Caco-2 (cell line): ENCODE data around the gene ANO3. TPM values are rescaled to one million over a fixed set of nuclear protein-coding genes. Genes with fewer than 3 reads are reported as not detected.
"Not testable (repeated sequence)": the region's sequence is repeated elsewhere in the genome, so short reads cannot be mapped to it uniquely, and the experiment has no call there.

Source experiments
- BruUV-seq: library from RNA; stranded (reverse); fragments of 400-500 nt; replicated peaks from 2 replicates; lab custom pipeline; 2021; lab: Mats Ljungman, UMichigan
- CTCF ChIA-PET: fragments of 300-600 bp; sonication (Branson Sonifier 250); formaldehyde crosslinking; loops from one replicate; lab custom pipeline; 2022; ENCODE audit warnings: antibody characterized with exemption; lab: Charles Lee
- POLR2A ChIA-PET: fragments of 300-600 bp; sonication (Branson Sonifier 250); formaldehyde crosslinking; loops from one replicate; lab custom pipeline; 2022; ENCODE audit warnings: antibody characterized with exemption; lab: Charles Lee
- DNase-seq, 2 experiments: peaks; one replicate each; pipeline versions ENCODE4 v3.0.0 to v3.0.0-alpha.2; 2020 to 2022
- H3K27me3 ChIP-seq: replicated peaks from 2 replicates; pipeline ENCODE4 v1.6.0; 2011; ENCODE audit warnings: low read length; ENCODE audit not compliant: control insufficient read depth, insufficient read depth
- H3K36me3 ChIP-seq: 2 replicates; pipeline ENCODE4 v1.5.1; 2011; ENCODE audit warnings: low read length; ENCODE audit not compliant: control insufficient read depth, insufficient read depth
- H3K4me1 ChIP-seq: fragments of 250-450 bp; sonication (Bioruptor Pico); 2 replicates; pipeline ENCODE4 v1.5.1; 2020; ENCODE audit warnings: mild to moderate bottlenecking
- H3K4me3 ChIP-seq: 2 replicates; pipeline ENCODE4 v1.5.1; 2011; ENCODE audit warnings: low read depth, mild to moderate bottlenecking, control low read depth, low read length
- H3K9me3 ChIP-seq: fragments of 250-450 bp; sonication (Bioruptor Pico); 2 replicates; pipeline ENCODE4 v1.5.1; 2020; ENCODE audit warnings: mild to moderate bottlenecking, moderate library complexity
- H3K27ac Mint-ChIP-seq: one replicate; pipeline ENCODE4 v1.8.0; 2022; ENCODE audit warnings: mixed read lengths; ENCODE audit not compliant: unreplicated experiment
- H3K27me3 Mint-ChIP-seq: one replicate; pipeline ENCODE4 v1.8.0; 2022; ENCODE audit warnings: mixed read lengths; ENCODE audit not compliant: insufficient read depth, unreplicated experiment
- H3K36me3 Mint-ChIP-seq: one replicate; pipeline ENCODE4 v1.8.0; 2022; ENCODE audit warnings: mild to moderate bottlenecking, mixed read lengths; ENCODE audit not compliant: insufficient read depth, unreplicated experiment
- H3K4me1 Mint-ChIP-seq: one replicate; pipeline ENCODE4 v1.8.0; 2022; ENCODE audit warnings: low read depth, mixed read lengths; ENCODE audit not compliant: unreplicated experiment
- H3K4me3 Mint-ChIP-seq: one replicate; pipeline ENCODE4 v1.8.0; 2022; ENCODE audit warnings: mild to moderate bottlenecking, moderate library complexity, mixed read lengths; ENCODE audit not compliant: unreplicated experiment
- H3K9me3 Mint-ChIP-seq: one replicate; pipeline ENCODE4 v1.8.0; 2022; ENCODE audit warnings: mixed read lengths; ENCODE audit not compliant: unreplicated experiment
- intact Hi-C: fragments of 100-400 bp; cut with micrococcal nuclease; formaldehyde crosslinking; loops from one replicate; pipeline ENCODE4 v1.10.0; 2022; ENCODE audit not compliant: unreplicated experiment
- total RNA-seq: library from RNA; stranded (reverse); gene quantifications from 2 replicates; pipeline ENCODE4 v1.2.3, GENCODE V29; 2022
- TF ChIP-seq, protein P1 (sequence below), 2 experiments: fragments of 200-600 bp in 1 of 2; IDR thresholded peaks; 1 replicate in 1 of 2; 2 replicates in 1 of 2; pipeline versions ENCODE4 v1.5.1 to v1.8.0; 2011 to 2022; ENCODE audit warnings: antibody characterized with exemption in 1 of 2, control low read depth in 1 of 2, inconsistent platforms in 1 of 2, low read depth in 1 of 2, low read length in 1 of 2, mild to moderate bottlenecking in 1 of 2, moderate library complexity in 1 of 2; ENCODE audit not compliant: insufficient read depth in 1 of 2, severe bottlenecking in 1 of 2, unreplicated experiment in 1 of 2

The ANO3 gene
- total RNA-seq, 1 experiment from 2014 or later, result not detected

- POLR2A ChIA-PET, result no interaction called here
- no peak for DNase-seq
- H3K36me3 ChIP-seq, result no peaks in the 10 kb centered on the region
- no TSS peak for BruUV-seq
- Mint-ChIP-seq H3K4me1 (no peaks in the 10 kb centered on the region), H3K27me3 (no peaks in the 10 kb centered on the region), H3K9me3 (no peaks in the 10 kb centered on the region), H3K27ac (no peak overlapping the region), H3K4me3 (no peak overlapping the region), H3K36me3 (no peaks in the 10 kb centered on the region)
- no peaks in the 10 kb centered on the region for H3K9me3 ChIP-seq
- intact Hi-C loops, result no loop called here
- no peaks in the 10 kb centered on the region for H3K4me1 ChIP-seq
- TF ChIP-seq, protein P1, sequence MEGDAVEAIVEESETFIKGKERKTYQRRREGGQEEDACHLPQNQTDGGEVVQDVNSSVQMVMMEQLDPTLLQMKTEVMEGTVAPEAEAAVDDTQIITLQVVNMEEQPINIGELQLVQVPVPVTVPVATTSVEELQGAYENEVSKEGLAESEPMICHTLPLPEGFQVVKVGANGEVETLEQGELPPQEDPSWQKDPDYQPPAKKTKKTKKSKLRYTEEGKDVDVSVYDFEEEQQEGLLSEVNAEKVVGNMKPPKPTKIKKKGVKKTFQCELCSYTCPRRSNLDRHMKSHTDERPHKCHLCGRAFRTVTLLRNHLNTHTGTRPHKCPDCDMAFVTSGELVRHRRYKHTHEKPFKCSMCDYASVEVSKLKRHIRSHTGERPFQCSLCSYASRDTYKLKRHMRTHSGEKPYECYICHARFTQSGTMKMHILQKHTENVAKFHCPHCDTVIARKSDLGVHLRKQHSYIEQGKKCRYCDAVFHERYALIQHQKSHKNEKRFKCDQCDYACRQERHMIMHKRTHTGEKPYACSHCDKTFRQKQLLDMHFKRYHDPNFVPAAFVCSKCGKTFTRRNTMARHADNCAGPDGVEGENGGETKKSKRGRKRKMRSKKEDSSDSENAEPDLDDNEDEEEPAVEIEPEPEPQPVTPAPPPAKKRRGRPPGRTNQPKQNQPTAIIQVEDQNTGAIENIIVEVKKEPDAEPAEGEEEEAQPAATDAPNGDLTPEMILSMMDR (IDR thresholded peaks at IDR 0.05; ENCODE audit: insufficient read depth in 1 of 2, low read depth in 1 of 2, low read length in 1 of 2, severe bottlenecking in 1 of 2, unreplicated experiment in 1 of 2), result no peak
- no peaks in the 10 kb centered on the region for H3K27me3 ChIP-seq
- no peak overlapping the region for H3K4me3 ChIP-seq
- CTCF ChIA-PET, result no interaction called here
Observed at GRCh38 chr11:26632691-26633159, 300.8 kb downstream of the ANO3 start.

DNA sequence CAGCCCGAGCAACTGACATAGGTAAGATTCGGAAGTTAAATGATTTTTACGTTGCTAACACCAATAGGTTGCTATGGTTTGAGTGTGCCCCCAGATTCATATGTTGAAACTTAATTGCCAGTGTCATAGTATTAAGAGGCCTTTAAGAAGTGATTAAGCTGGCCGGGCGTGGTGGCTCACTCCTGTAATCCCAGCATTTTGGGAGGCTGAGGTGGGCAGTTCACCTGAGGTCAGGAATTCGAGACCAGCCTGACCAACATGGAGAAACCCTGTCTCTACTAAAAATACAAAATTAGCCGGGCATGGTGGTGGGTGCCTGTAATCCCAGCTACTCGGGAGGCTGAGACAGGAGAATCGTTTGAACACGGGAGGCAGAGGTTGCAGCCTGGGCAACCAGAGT lies 311.4 kb downstream of the ANO3 start:
- H3K4me1 ChIP-seq, DNase-seq: not testable (repeated sequence)

DNA sequence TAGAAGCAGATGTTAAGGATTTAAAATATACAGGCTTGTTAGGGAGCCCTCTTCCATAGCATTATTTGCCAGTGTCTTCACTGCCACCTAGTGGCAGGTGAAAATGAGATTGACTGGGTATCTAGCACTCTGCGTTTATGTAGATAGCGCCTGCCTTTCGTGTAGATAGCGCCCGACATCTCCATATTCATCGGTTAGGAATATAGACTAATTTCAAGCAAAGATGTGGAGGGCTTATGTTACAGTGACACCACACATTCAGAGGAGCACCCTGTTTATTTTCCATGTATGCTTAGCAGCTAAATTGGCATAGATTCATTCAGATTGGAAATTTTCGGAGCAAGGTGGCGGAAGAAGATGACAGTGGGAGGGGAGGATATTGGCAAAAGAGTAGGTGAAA lies 318.0 kb downstream of the ANO3 start:
- intact Hi-C loops, result loop anchor here (1.0 kb wide), 2 partner anchors 127 to 353 kb away; no protein-coding TSS in a partner anchor
- H3K9me3 ChIP-seq, result no peaks in the 10 kb centered on the region
- no TSS peak for BruUV-seq
- H3K4me3 Mint-ChIP-seq, result no peak overlapping the region
- H3K4me1 ChIP-seq, result no peaks in the 10 kb centered on the region
- no peak overlapping the region for H3K27ac Mint-ChIP-seq
- TF ChIP-seq, protein P1 (IDR thresholded peaks at IDR 0.05; ENCODE audit: insufficient read depth in 1 of 2, low read depth in 1 of 2, low read length in 1 of 2, severe bottlenecking in 1 of 2, unreplicated experiment in 1 of 2), result peak; percentile 76 to 87
- H3K4me1 Mint-ChIP-seq, result peaks cover 5% of the 10 kb centered on the region
- no peaks in the 10 kb centered on the region for H3K9me3 Mint-ChIP-seq
- H3K36me3 ChIP-seq, result no peaks in the 10 kb centered on the region
- ChIA-PET POLR2A (no interaction called here), CTCF (no interaction called here)
- peaks cover 4% of the 10 kb centered on the region for H3K27me3 Mint-ChIP-seq
- no peaks in the 10 kb centered on the region for H3K27me3 ChIP-seq
- H3K36me3 Mint-ChIP-seq, result no peaks in the 10 kb centered on the region
- DNase-seq, result peak; percentile 69 to 73
- no peak overlapping the region for H3K4me3 ChIP-seq

More for the DNA sequence above, 311.4 kb downstream of the ANO3 start:
- H3K27ac Mint-ChIP-seq, H3K36me3 ChIP-seq, H3K27me3 ChIP-seq, CTCF ChIA-PET, H3K4me3 ChIP-seq, intact Hi-C loops, H3K9me3 ChIP-seq, H3K4me3 Mint-ChIP-seq, H3K27me3 Mint-ChIP-seq, BruUV-seq, H3K4me1 Mint-ChIP-seq, H3K36me3 Mint-ChIP-seq, POLR2A ChIA-PET, H3K9me3 Mint-ChIP-seq: not testable (repeated sequence)

DNA sequence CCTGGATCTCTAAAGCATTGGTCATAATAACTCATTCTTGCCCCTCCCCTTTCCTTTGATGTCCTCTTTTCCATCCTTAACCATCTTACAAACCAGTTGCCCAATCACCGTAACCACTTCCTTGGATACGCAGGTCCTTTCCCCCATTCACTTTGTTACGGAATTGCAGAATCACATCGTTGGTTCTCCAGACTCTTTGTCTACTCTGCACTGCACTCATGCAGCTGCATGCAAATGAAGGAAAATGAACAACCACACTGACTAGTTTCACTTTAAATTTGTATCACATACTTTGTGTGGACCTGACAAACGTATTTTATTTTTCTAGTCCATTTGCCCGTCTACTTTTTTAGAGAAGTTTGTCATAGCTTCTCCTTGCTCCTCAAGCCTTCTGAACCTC lies 320.0 kb downstream of the ANO3 start:
- no peaks in the 10 kb centered on the region for H3K36me3 Mint-ChIP-seq
- no TSS peak for BruUV-seq
- no peak overlapping the region for H3K4me3 Mint-ChIP-seq
- H3K36me3 ChIP-seq, result no peaks in the 10 kb centered on the region
- H3K4me1 ChIP-seq, result no peaks in the 10 kb centered on the region
- ChIA-PET POLR2A (no interaction called here), CTCF (no interaction called here)
- intact Hi-C loops, result no loop called here
- TF ChIP-seq, protein P1 (IDR thresholded peaks at IDR 0.05; ENCODE audit: insufficient read depth in 1 of 2, low read depth in 1 of 2, low read length in 1 of 2, severe bottlenecking in 1 of 2, unreplicated experiment in 1 of 2), result no peak
- no peak for DNase-seq
- H3K27me3 ChIP-seq, result no peaks in the 10 kb centered on the region
- no peaks in the 10 kb centered on the region for H3K9me3 ChIP-seq
- H3K4me1 Mint-ChIP-seq, result peaks cover 5% of the 10 kb centered on the region
- peaks cover 4% of the 10 kb centered on the region for H3K27me3 Mint-ChIP-seq
- H3K4me3 ChIP-seq, result no peak overlapping the region
- no peak overlapping the region for H3K27ac Mint-ChIP-seq
- H3K9me3 Mint-ChIP-seq, result no peaks in the 10 kb centered on the region
